ENCODE data around the gene DHRS4L2. TPM values are rescaled to one million over a fixed set of nuclear protein-coding genes. Genes with fewer than 3 reads are reported as not detected.
"Not testable (repeated sequence)": the region's sequence is repeated elsewhere in the genome, so short reads cannot be mapped to it uniquely, and the experiment has no call there.

DHRS4L2 gene
- total and polyA plus RNA-seq, 2 experiments from 2014 or later: 15.2 to 28.4 TPM

- H3K27ac ChIP-seq: no peak overlapping the region
- no peak for DNase-seq (ENCODE audit: low spot score)
- peaks cover 2% of the 10 kb centered on the region for H3K4me1 ChIP-seq (ENCODE audit: insufficient read depth)
- H3K9me3 ChIP-seq (ENCODE audit: low read depth): no peaks in the 10 kb centered on the region
- TF ChIP-seq CTCF (IDR thresholded peaks at IDR 0.05; ENCODE audit: poor library complexity) (no peak), EZH2phosphoT487 (IDR thresholded peaks at IDR 0.05; ENCODE audit: low read depth, severe bottlenecking, unreplicated experiment) (no peak), EZH2 (IDR thresholded peaks at IDR 0.05; ENCODE audit: borderline replicate concordance) (no peak)
- 55% methylated on average over 2 of the region's 2 CpGs for WGBS (ENCODE audit: low lambda C conversion rate, missing lambda C conversion rate)
- H3K36me3 ChIP-seq (replicated peaks; ENCODE audit: insufficient read depth, low read depth): no peaks in the 10 kb centered on the region
- H3K9me2 ChIP-seq (replicated peaks; ENCODE audit: insufficient read depth): no peaks in the 10 kb centered on the region
- H4K20me1 ChIP-seq (ENCODE audit: insufficient read depth, poor library complexity, severe bottlenecking): no peaks in the 10 kb centered on the region
- no peak overlapping the region for H2AFZ ChIP-seq
- H3K4me3 ChIP-seq: no peak overlapping the region
- no peaks in the 10 kb centered on the region for H3K79me2 ChIP-seq
- H3K4me2 ChIP-seq: no peak overlapping the region
- no peaks in the 10 kb centered on the region for H3K27me3 ChIP-seq
Measured at GRCh38 chr14:24040692-24041091, 52.0 kb downstream of the DHRS4L2 start.

GRCh38 chr14:24042746-24043145 is 54.0 kb downstream of the DHRS4L2 start:
- H2AFZ ChIP-seq: no peak overlapping the region
- H3K27me3 ChIP-seq: no peaks in the 10 kb centered on the region
- no peaks in the 10 kb centered on the region for H3K79me2 ChIP-seq
- H4K20me1 ChIP-seq (ENCODE audit: insufficient read depth, poor library complexity, severe bottlenecking): no peaks in the 10 kb centered on the region
- H3K9me3 ChIP-seq (ENCODE audit: low read depth): no peaks in the 10 kb centered on the region
- H3K4me2 ChIP-seq: no peak overlapping the region
- no peak overlapping the region for H3K4me3 ChIP-seq
- H3K36me3 ChIP-seq (replicated peaks; ENCODE audit: insufficient read depth, low read depth): no peaks in the 10 kb centered on the region
- no peak overlapping the region for H3K27ac ChIP-seq
- TF ChIP-seq CTCF (IDR thresholded peaks at IDR 0.05; ENCODE audit: poor library complexity): no peak
- no peak for TF ChIP-seq EZH2phosphoT487 (IDR thresholded peaks at IDR 0.05; ENCODE audit: low read depth, severe bottlenecking, unreplicated experiment)
- no peak for TF ChIP-seq EZH2 (IDR thresholded peaks at IDR 0.05; ENCODE audit: borderline replicate concordance)
- no peaks in the 10 kb centered on the region for H3K4me1 ChIP-seq (ENCODE audit: insufficient read depth)
- DNase-seq (ENCODE audit: low spot score): no peak
- H3K9me2 ChIP-seq (replicated peaks; ENCODE audit: insufficient read depth): no peaks in the 10 kb centered on the region
- 50% methylated on average over 5 of the region's 5 CpGs for WGBS (ENCODE audit: low lambda C conversion rate, missing lambda C conversion rate)

GRCh38 chr14:24049002-24049401 is 60.3 kb downstream of the DHRS4L2 start:
- H3K36me3 ChIP-seq (replicated peaks; ENCODE audit: insufficient read depth, low read depth); H2AFZ ChIP-seq; H3K27me3 ChIP-seq; H3K4me3 ChIP-seq; DNase-seq (ENCODE audit: low spot score); H3K9me3 ChIP-seq (ENCODE audit: low read depth); H3K9me2 ChIP-seq (replicated peaks; ENCODE audit: insufficient read depth); H3K79me2 ChIP-seq; H4K20me1 ChIP-seq (ENCODE audit: insufficient read depth, poor library complexity, severe bottlenecking); H3K27ac ChIP-seq; H3K4me2 ChIP-seq: not testable (repeated sequence)
- WGBS (ENCODE audit: low lambda C conversion rate, missing lambda C conversion rate): 91% methylated on average over 2 of the region's 2 CpGs
- H3K4me1 ChIP-seq (ENCODE audit: insufficient read depth): peaks cover 11% of the 10 kb centered on the region

- H2AFZ ChIP-seq; H3K27me3 ChIP-seq; H3K36me3 ChIP-seq (replicated peaks; ENCODE audit: insufficient read depth, low read depth); DNase-seq (ENCODE audit: low spot score); H3K4me3 ChIP-seq; H3K9me2 ChIP-seq (replicated peaks; ENCODE audit: insufficient read depth); H4K20me1 ChIP-seq (ENCODE audit: insufficient read depth, poor library complexity, severe bottlenecking); H3K79me2 ChIP-seq; H3K27ac ChIP-seq; H3K9me3 ChIP-seq (ENCODE audit: low read depth): not testable (repeated sequence)
- H3K4me2 ChIP-seq: peak overlapping the region; percentile 100
- H3K4me1 ChIP-seq (ENCODE audit: insufficient read depth): peaks cover 11% of the 10 kb centered on the region
- 68% methylated on average over 8 of the region's 8 CpGs for WGBS (ENCODE audit: low lambda C conversion rate, missing lambda C conversion rate)
Measured at GRCh38 chr14:24050753-24051152, 62.0 kb downstream of the DHRS4L2 start.

Data from hepatocyte (in vitro differentiated cells).